Stimulated activated CD4-positive, alpha-beta T cell treated with anti-CD3 and anti-CD28 coated beads, Interleukin-15, amount 100 ng/mL, for 1 hour (primary cell): ENCODE data around the gene CEP19.
A peak's percentile ranks its signal among the peaks of the same experiment; 100 is the strongest.

ENCODE experiments used
- DNase-seq, 2 donors: peaks; one replicate each; pipeline ENCODE4 v3.0.0-alpha.2; 2020; ENCODE audit warnings: low read depth in 1 of 2, low spot score in 1 of 2

Gene CEP19

GRCh38 chr3:196712514-196713413 lies 714 bp upstream of the CEP19 start:
- peak; percentile 48 to 62 for DNase-seq

- DNase-seq, result no peak
Measured at GRCh38 chr3:196708467-196708866, 3.6 kb downstream of the CEP19 start.

GRCh38 chr3:196707566-196707965 lies 4.5 kb downstream of the CEP19 start:
- DNase-seq, result no peak

- no peak for DNase-seq
Measured at GRCh38 chr3:196706731-196707130, 5.3 kb downstream of the CEP19 start.

GRCh38 chr3:196706327-196706726 lies 5.7 kb downstream of the CEP19 start:
- DNase-seq, result no peak

- DNase-seq, result no peak
Measured at GRCh38 chr3:196700801-196701200, 11.2 kb downstream of the CEP19 start.

GRCh38 chr3:196699749-196700148 lies 12.3 kb downstream of the CEP19 start:
- DNase-seq, result no peak

GRCh38 chr3:196697270-196697669 lies 14.8 kb downstream of the CEP19 start:
- DNase-seq, result no peak

- no peak for DNase-seq
Measured at GRCh38 chr3:196695849-196696226, 16.2 kb downstream of the CEP19 start.

- peak in 1 of 2 donors; percentile 7 for DNase-seq
Measured at GRCh38 chr3:196694941-196695848, 16.9 kb downstream of the CEP19 start.

- DNase-seq, result peak in 1 of 2 donors; percentile 3
Measured at GRCh38 chr3:196694202-196694638, 17.8 kb downstream of the CEP19 start.

GRCh38 chr3:196691386-196691785 lies 20.7 kb downstream of the CEP19 start:
- no peak for DNase-seq

- DNase-seq, result no peak
Measured at GRCh38 chr3:196689941-196690660, 21.9 kb downstream of the CEP19 start.

GRCh38 chr3:196688349-196688748 lies 23.7 kb downstream of the CEP19 start:
- no peak for DNase-seq

- no peak for DNase-seq
Measured at GRCh38 chr3:196686436-196686835, 25.6 kb downstream of the CEP19 start.

- peak; percentile 28 to 31 for DNase-seq
Measured at GRCh38 chr3:196684548-196685407, 27.3 kb downstream of the CEP19 start.

- DNase-seq, result no peak
Measured at GRCh38 chr3:196677931-196678330, 34.1 kb downstream of the CEP19 start.

- no peak for DNase-seq
Measured at GRCh38 chr3:196677353-196677752, 34.7 kb downstream of the CEP19 start.

- DNase-seq, result no peak
Measured at GRCh38 chr3:196673632-196674031, 38.4 kb downstream of the CEP19 start.

GRCh38 chr3:196670339-196670738 lies 41.7 kb downstream of the CEP19 start:
- no peak for DNase-seq
